ENCODE results near the gene MGAT4C. TPM values are rescaled to one million over a fixed set of nuclear protein-coding genes. Genes with fewer than 3 reads are reported as not detected.

Gene MGAT4C
- polyA plus RNA-seq, 2 of the 4 experiments (the other 2 are of a cell fraction) = 0.17 TPM; not detected in 1

DNA sequence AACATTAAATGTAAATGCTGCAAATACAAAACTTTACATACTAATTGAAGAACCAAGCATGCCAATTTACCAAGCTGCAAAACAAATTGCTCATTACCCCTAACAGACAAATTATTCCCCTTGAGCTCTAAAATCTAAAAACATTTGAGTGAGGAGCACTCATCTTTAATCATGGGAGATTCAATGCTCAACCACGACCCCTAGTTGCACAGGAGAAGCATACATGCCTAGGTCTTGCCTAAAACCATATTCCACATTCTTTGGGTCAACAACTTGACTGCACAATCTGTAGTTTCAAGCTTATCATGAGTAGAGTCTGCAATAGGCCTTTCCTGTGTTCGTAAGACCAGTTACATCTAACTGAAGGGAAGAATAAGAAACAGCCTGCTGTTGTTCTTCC lies 69.7 kb downstream of the MGAT4C start:
- H3K27ac ChIP-seq = no peak overlapping the region
- H3K4me3 ChIP-seq = no peak overlapping the region
- no peaks in the 10 kb centered on the region for H3K4me1 ChIP-seq
- POLR2A ChIA-PET = no interaction called here
- ATAC-seq (peak in 1 of 2 experiments; percentile 35; a peak in 1 of 6 replicates), FAIRE-seq (no peak), DNase-seq (ENCODE audit: low read depth in 1 of 2, low spot score in 1 of 2) (peak in 1 of 2 experiments; percentile 18)
- no peak overlapping the region for H3K4me2 ChIP-seq
- TF ChIP-seq RAD21 (conservative IDR thresholded peaks at IDR 0.05 in 1 of 2, IDR thresholded peaks at IDR 0.05 in 1 of 2) = peak in 1 of 2 experiments; percentile 28; a peak in 2 of 5 replicates
- TF ChIP-seq CHD2 (IDR thresholded peaks at IDR 0.05; ENCODE audit: low read length, partially characterized antibody) = no peak
- 31% methylated on average over 2 of the region's 2 CpGs for WGBS (ENCODE audit: missing lambda C conversion rate)
- H3K9me3 ChIP-seq = no peaks in the 10 kb centered on the region
- CTCF ChIA-PET = interaction anchor here (1.3 to 1.6 kb wide), 2 partner anchors 10 to 12 kb away, joined by 3 to 6 read pairs; no protein-coding TSS in a partner anchor

GRCh38 chr12:86179855-86180254 lies 76.3 kb downstream of the MGAT4C start:
- no peak for ATAC-seq

GRCh38 chr12:86174188-86174587 lies 82.0 kb downstream of the MGAT4C start:
- CTCF ChIA-PET = interaction anchor here (1.1 kb wide), 1 partner anchor 12 kb away, joined by 3 read pairs; no protein-coding TSS in a partner anchor
- TF ChIP-seq CEBPB (IDR thresholded peaks at IDR 0.05) (0 out of 4 replicates have a peak, but pooled peaks of 1 of the 2 experiments have one; percentile 3), HOXA7 (CRISPR knock-in tag; IDR thresholded peaks at IDR 0.05) (no peak)
- FAIRE-seq = no peak
- Histone ChIP-seq H3K4me1 (no peaks in the 10 kb centered on the region), H3K27ac (no peak overlapping the region), H3K4me2 (no peak overlapping the region), H3K4me3 (no peak overlapping the region), H3K9me3 (no peaks in the 10 kb centered on the region)
- ATAC-seq = no peak
- WGBS (ENCODE audit: missing lambda C conversion rate) = 83% methylated on average over 2 of the region's 2 CpGs
- DNase-seq (ENCODE audit: low read depth in 1 of 2, low spot score in 1 of 2) = no peak
- POLR2A ChIA-PET = no interaction called here

More at GRCh38 chr12:86179855-86180254, 76.3 kb downstream of the MGAT4C start:
- FAIRE-seq = no peak
- Histone ChIP-seq H3K4me1 (no peaks in the 10 kb centered on the region), H3K27ac (no peak overlapping the region), H3K9me3 (0 out of 3 replicates have a peak, but pooled peaks cover 4% of the 10 kb centered on the region), H3K4me2 (no peak overlapping the region), H3K4me3 (no peak overlapping the region)
- no peak for TF ChIP-seq KDM5A (IDR thresholded peaks at IDR 0.05)
- TF ChIP-seq EHF (CRISPR knock-in tag; IDR thresholded peaks at IDR 0.05) = no peak
- TF ChIP-seq ZFP36 (IDR thresholded peaks at IDR 0.05; ENCODE audit: borderline replicate concordance, partially characterized antibody) = peak; percentile 40
- CTCF ChIA-PET = no interaction called here
- POLR2A ChIA-PET = no interaction called here
- DNase-seq (ENCODE audit: low read depth in 1 of 2, low spot score in 1 of 2) = no peak
- WGBS (ENCODE audit: missing lambda C conversion rate) = 45% methylated on average over 1 of the region's 1 CpG

DNA sequence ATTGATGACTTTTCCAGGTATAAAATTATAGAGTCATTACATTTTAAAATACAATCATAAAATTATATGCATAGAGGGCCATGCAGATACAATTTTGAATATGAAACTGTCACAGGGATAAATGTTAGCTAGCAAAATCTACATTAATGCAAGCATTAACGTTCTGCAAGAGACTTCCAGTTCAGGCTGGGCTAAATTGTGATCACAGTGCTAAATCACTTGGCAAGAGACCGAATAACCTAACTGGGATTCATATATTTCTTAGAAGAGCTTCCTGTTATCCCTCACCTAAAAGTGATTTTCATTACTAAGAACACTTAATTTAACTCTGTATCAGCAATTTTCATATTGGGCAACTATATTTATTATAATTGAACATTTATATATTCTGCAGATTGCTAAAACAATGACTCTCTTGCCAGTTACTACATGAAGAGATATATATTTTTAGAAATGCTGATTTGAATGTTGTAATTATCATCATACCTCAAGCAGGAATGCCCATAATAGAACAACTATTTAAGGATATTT lies 83.2 kb downstream of the MGAT4C start:
- 27% methylated on average over 2 of the region's 2 CpGs for WGBS (ENCODE audit: missing lambda C conversion rate)
- Histone ChIP-seq H3K9me3 (no peaks in the 10 kb centered on the region), H3K4me1 (no peaks in the 10 kb centered on the region), H3K27ac (no peak overlapping the region), H3K4me2 (no peak overlapping the region), H3K4me3 (no peak overlapping the region)
- ChIA-PET CTCF (no interaction called here), POLR2A (no interaction called here)
- no peak for ATAC-seq
- TF ChIP-seq MAFK (IDR thresholded peaks at IDR 0.05; ENCODE audit: partially characterized antibody) (peak; percentile 65), ESRRA (IDR thresholded peaks at IDR 0.05; ENCODE audit: borderline replicate concordance, low read length) (no peak)
- FAIRE-seq = no peak
- no peak for DNase-seq (ENCODE audit: low read depth in 1 of 2, low spot score in 1 of 2)

- no peak overlapping the region for H3K27ac ChIP-seq
- FAIRE-seq (no peak), ATAC-seq (no peak), DNase-seq (ENCODE audit: low read depth in 1 of 2, low spot score in 1 of 2) (no peak)
- no peaks in the 10 kb centered on the region for H3K4me1 ChIP-seq
- no peaks in the 10 kb centered on the region for H3K9me3 ChIP-seq
- TF ChIP-seq ESRRA (IDR thresholded peaks at IDR 0.05; ENCODE audit: borderline replicate concordance, low read length) (no peak), NFE2L2 (conservative IDR thresholded peaks at IDR 0.05; ENCODE audit: low read length) (no peak), MYC (IDR thresholded peaks at IDR 0.05; ENCODE audit: borderline replicate concordance, low read length) (no peak), NR3C1 (IDR thresholded peaks at IDR 0.05) (no peak), ZNF302 (CRISPR knock-in tag; IDR thresholded peaks at IDR 0.05) (no peak), SMC3 (IDR thresholded peaks at IDR 0.05) (no peak), SREBF2 (IDR thresholded peaks at IDR 0.05) (no peak), ATOH8 (CRISPR knock-in tag; IDR thresholded peaks at IDR 0.05; ENCODE audit: low read depth) (no peak), PHF8 (IDR thresholded peaks at IDR 0.05; ENCODE audit: borderline replicate concordance, low read depth) (no peak), HEYL (CRISPR knock-in tag; IDR thresholded peaks at IDR 0.05) (no peak)
- 31% methylated on average over 1 of the region's 1 CpG for WGBS (ENCODE audit: missing lambda C conversion rate)
- no peak overlapping the region for H3K4me3 ChIP-seq
- POLR2A ChIA-PET = no interaction called here
- CTCF ChIA-PET = no interaction called here
- no peak overlapping the region for H3K4me2 ChIP-seq
These were observed 86.1 kb downstream of the MGAT4C start for GRCh38 chr12:86170051-86170450.
